ACC112 (cell line): ENCODE data around the gene ORAI1.
"Not testable (repeated sequence)": the region's sequence is repeated elsewhere in the genome, so short reads cannot be mapped to it uniquely, and the experiment has no call there.

Source experiments
- H2AFZ ChIP-seq: fragments of 200-600 bp; sonication (generic); one replicate; pipeline ENCODE4 v1.6.0; 2017; ENCODE audit warnings: antibody characterized with exemption, low read length; ENCODE audit not compliant: unreplicated experiment
- H3K27ac ChIP-seq: fragments of 200-600 bp; sonication (generic); 2 replicates; pipeline ENCODE4 v1.5.1; 2014; ENCODE audit warnings: low read depth, mild to moderate bottlenecking, antibody characterized with exemption, low read length, moderate library complexity
- H3K27me3 ChIP-seq: fragments of 200-600 bp; sonication (generic); 2 replicates; pipeline ENCODE4 v1.6.1; 2014; ENCODE audit warnings: mild to moderate bottlenecking, antibody characterized with exemption, low read length, moderate library complexity, mixed read lengths; ENCODE audit not compliant: insufficient read depth
- H3K36me3 ChIP-seq: fragments of 200-600 bp; sonication (generic); 2 replicates; pipeline ENCODE4 v1.6.1; 2016; ENCODE audit warnings: mild to moderate bottlenecking, antibody characterized with exemption, low read length, moderate library complexity, mixed read lengths; ENCODE audit not compliant: insufficient read depth
- H3K4me1 ChIP-seq: fragments of 200-600 bp; sonication (generic); one replicate; pipeline ENCODE4 v1.6.1; 2016; ENCODE audit warnings: low read length, mixed read lengths; ENCODE audit not compliant: insufficient read depth, unreplicated experiment, control insufficient read depth
- H3K4me3 ChIP-seq: fragments of 200-600 bp; sonication (generic); 2 replicates; pipeline ENCODE4 v1.5.1; 2014; ENCODE audit warnings: mild to moderate bottlenecking, low read depth, low read length
- H3K79me2 ChIP-seq: fragments of 200-600 bp; sonication (generic); one replicate; pipeline ENCODE4 v1.6.0; 2016; ENCODE audit warnings: low read length; ENCODE audit not compliant: control insufficient read depth, unreplicated experiment, insufficient read depth

The ORAI1 gene

DNA sequence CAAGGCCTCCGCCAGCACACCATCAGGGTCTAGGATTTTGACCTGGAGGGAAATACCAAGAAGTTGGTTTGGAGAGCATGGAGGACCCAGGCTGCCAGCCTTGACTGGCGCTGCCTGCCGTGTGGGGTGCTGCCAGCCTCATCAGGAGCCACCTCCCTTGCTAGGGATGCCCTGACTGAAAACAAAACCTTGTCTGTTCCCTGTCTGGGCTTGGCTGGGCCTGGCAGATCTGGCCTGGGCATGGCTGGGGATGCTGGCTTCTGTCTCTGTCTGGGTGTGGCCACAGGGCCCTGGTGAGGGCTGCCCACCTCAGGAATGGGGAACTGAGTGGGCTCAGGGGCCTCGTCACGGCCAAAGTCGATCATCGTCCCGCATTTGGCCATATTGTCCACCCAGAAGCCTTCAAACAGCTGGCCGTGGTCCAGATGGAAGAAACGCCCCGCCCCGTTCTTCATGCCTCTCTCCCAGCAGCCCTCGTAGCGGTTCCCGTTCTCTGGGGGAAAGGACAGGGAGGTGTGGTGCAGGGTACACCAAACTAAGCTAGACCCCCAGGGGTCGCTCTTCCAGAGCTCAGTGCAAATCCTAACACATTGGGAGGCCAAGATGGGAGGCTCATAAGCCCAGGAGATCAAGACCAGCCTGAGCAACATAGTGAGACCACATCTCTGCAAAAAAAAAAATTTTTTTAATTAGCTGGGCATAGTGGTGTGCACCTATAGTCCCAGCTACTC lies 26.6 kb downstream of the ORAI1 start:
- H3K27me3 ChIP-seq = no peaks in the 10 kb centered on the region
- no peak overlapping the region for H3K27ac ChIP-seq
- no peak overlapping the region for H2AFZ ChIP-seq
- no peaks in the 10 kb centered on the region for H3K79me2 ChIP-seq
- H3K4me3 ChIP-seq = no peak overlapping the region
- H3K36me3 ChIP-seq = no peaks in the 10 kb centered on the region
- H3K4me1 ChIP-seq = no peaks in the 10 kb centered on the region

DNA sequence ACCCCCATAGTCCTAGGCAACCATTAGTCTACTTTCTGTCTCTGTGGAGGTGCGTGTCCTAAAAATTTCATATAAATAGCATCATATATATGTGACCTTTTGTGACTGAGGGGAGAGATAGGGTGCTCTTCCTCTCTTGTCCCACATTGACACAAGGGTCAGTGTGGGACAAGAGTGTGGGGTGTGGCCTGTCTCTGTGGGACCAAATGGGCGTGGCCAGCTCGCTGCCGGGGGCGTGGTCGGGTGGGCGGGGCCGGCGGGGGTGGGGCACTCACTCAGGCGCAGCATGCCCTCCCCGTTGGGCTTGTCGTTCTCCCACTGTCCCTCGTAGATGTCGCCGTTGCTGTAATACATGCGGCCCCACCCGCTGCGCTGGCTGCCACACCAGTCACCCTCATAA lies 27.7 kb downstream of the ORAI1 start:
- no peaks in the 10 kb centered on the region for H3K27me3 ChIP-seq
- no peak overlapping the region for H3K27ac ChIP-seq

DNA sequence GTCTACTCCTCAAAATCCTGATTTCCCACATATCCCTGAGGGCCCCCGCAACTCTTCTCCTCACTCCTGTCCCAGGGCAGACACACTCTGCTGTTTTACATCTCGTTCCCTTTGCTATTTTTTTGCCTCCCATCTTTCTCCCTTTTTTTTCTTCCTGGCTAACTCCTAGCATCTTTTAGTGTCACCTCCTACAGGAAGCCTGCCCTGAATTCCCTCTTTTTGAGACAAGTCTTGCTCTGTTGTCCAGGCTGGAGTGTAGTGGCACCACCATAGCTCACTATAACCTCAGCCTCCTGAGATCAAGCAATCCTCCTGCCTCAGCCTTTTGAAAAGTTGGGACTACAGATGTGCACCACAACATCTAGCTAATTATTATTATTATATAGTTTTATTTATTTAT lies 29.8 kb downstream of the ORAI1 start:
- H3K27ac ChIP-seq = no peak overlapping the region
- H3K4me1 ChIP-seq = no peaks in the 10 kb centered on the region

More for the DNA sequence above, 27.7 kb downstream of the ORAI1 start:
- Histone ChIP-seq H3K4me1 (no peaks in the 10 kb centered on the region), H3K4me3 (no peak overlapping the region), H3K79me2 (no peaks in the 10 kb centered on the region), H2AFZ (no peak overlapping the region), H3K36me3 (no peaks in the 10 kb centered on the region)

DNA sequence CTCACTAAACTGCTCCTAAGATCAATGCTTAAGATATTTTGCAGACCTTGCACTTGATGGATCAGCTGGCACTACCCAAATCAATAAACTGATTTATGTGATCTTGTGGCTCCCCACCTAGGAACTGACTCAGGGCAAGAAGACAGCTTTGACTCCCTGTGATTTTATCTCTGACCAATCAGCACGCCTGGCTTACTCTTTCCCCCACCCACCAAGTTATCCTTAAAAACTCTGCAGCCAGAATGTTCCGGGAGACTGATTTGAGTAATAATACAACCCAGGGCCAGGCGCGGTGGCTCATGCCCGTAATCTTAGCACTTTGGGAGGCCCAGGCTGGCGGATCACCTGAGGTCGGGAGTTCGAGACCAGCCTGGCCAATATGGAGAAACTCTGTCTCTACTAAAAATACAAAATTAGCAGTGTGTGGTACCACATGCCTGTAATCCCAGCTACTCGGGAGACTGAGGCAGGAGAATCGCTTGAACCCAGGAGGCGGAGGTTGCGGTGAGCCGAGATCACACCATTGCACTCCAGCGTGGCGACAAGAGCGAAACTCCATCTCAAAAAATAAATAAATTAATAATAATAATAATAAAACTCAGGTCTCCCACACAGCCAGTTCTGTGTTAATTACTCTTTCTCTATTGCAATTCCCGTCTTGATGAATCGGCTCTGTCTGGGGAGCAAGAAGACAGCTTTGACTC lies 31.1 kb downstream of the ORAI1 start:
- Histone ChIP-seq H3K36me3 (no peaks in the 10 kb centered on the region), H3K27ac (no peak overlapping the region), H3K4me1 (no peaks in the 10 kb centered on the region), H3K4me3 (no peak overlapping the region), H3K79me2 (no peaks in the 10 kb centered on the region), H2AFZ (no peak overlapping the region), H3K27me3 (no peaks in the 10 kb centered on the region)

More for the DNA sequence above, 29.8 kb downstream of the ORAI1 start:
- Histone ChIP-seq H3K27me3 (no peaks in the 10 kb centered on the region), H3K4me3 (no peak overlapping the region), H3K36me3 (no peaks in the 10 kb centered on the region), H3K79me2 (no peaks in the 10 kb centered on the region), H2AFZ (no peak overlapping the region)

DNA sequence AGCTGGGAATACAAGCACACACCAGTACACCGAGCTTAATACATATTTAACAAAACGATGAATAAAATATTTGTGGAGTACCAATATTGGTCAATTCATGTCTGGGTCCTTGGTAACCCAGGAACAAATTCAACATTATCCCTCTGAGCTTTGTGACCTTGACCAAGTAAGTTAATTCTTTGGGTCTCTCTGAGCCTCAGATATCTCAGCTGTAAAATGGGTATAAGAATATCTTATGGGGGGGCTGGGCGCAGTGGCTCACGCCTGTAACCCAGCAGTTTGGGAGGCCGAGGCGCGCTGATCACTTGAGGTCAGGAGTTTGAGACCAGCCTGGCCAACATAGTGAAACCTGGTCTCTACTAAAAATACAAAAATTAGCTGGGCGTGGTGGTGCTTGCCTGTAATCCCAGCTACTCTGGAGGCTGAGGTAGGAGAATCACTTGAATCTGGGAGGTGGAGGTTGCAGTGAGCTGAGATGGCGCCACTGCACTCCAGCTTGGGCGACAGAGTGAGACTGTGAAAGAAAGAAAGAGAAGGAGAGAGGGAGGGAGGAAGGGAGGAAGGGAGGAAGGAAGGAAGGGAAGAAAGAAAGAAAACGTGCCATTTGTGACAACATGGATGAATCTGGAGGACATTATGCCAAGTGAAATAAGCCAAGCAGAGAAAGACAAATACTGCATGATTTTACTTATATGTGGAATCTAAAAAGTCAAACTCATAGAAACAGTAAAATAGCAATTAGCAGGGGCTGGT lies 35.2 kb downstream of the ORAI1 start:
- H3K79me2 ChIP-seq, H3K27ac ChIP-seq, H3K36me3 ChIP-seq, H3K27me3 ChIP-seq, H2AFZ ChIP-seq, H3K4me3 ChIP-seq, H3K4me1 ChIP-seq: not testable (repeated sequence)

DNA sequence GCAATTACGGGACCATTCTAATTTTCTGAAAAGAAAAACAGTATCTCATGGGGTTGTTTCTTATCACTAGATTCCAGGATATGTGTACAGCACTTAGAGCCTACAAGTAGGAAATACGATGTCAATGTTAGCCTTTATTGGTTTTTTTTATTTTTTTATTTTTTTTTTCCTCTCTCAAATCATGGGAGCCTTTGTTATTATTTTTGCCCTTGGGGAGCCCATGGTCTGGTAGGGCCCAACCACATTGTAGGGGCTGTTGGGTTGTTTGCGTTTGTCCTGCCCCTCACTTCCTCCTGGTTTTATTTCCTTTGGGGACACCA lies 37.2 kb downstream of the ORAI1 start:
- Histone ChIP-seq H3K36me3 (no peaks in the 10 kb centered on the region), H2AFZ (no peak overlapping the region), H3K27me3 (no peaks in the 10 kb centered on the region), H3K27ac (no peak overlapping the region), H3K4me1 (no peaks in the 10 kb centered on the region), H3K79me2 (no peaks in the 10 kb centered on the region), H3K4me3 (no peak overlapping the region)

DNA sequence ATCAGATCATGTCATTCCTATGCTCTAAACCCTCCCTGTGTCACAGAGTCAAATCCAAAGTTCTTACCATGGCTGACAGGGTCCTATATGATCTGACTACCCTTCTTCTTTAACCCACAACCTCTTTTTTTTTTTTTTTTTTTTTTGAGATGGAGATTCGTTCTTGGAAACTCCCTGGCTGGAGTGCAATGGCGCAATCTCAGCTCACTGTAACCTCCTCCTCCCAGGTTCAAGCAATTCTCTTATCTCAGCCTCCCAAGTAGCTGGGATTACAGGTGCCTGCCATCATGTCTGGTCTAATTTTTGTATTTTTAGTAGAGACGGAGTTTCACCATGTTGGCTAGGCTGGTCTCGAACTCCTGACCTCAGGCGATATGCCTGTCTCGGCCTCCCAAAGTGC lies 40.5 kb downstream of the ORAI1 start:
- not testable (repeated sequence) for H2AFZ ChIP-seq, H3K27me3 ChIP-seq, H3K36me3 ChIP-seq, H3K4me1 ChIP-seq, H3K4me3 ChIP-seq, H3K27ac ChIP-seq, H3K79me2 ChIP-seq

DNA sequence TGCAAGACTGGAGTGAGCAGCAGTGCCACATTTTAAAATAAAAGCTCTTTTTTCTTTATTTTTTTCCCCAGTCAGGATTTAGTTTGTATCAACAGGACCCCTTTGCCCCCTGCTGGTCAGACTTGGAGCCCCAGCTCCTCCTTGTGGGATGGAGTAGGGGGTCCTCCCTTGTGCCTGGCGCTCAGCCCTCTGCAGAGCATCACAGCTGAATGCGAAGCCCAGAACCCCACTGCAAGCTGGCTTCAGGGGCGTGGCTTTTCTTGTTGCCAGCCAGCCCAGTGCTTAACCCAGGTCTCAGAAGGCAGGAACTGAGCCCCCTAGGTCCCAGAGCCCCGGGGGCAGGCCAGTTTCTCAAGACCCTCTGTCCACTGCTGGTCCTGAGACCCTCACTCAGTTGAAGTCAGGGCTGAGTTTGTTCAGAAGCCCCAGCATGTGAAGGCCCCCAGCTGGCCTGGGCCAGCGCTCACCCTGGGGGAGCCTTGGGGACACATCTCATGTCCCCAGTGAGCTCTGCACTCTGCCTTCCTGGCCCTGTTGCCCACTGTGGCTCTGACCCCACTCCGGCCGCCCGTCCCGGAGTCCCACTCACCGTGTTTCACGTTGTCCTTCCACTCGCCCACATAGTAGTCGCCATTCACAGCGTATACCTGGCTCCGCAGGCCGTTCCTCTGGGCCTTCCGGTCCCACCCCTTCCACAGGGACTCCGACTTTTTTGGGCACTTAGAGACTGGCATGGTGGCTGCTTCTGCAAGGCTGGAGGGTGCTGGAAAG lies 42.6 kb downstream of the ORAI1 start:
- Histone ChIP-seq H3K27ac (no peak overlapping the region), H3K27me3 (no peaks in the 10 kb centered on the region), H3K4me3 (no peak overlapping the region), H3K4me1 (no peaks in the 10 kb centered on the region), H2AFZ (no peak overlapping the region), H3K36me3 (no peaks in the 10 kb centered on the region), H3K79me2 (no peaks in the 10 kb centered on the region)

DNA sequence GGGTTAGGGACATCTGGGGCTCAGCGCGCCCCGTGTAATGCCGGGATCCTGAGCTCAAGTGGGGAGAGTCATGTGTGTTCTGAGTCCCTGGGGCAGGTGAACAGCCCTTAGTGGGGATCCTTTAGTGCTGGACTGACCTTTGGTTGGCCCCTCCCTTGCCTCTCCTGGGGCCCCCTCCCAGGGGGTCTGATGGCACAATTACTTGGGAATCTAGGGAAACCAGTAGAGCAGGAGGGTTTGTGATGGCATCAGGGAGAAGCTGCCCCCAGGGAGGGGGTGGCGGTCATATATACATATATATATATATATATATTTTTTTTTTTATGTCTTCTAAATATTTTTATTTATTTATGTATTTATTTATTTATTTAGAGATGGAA lies 43.2 kb downstream of the ORAI1 start, which contains the start of gene MORN3:
Gene MORN3 (minus strand): TSS at position 134 of the 380 bp plus-strand sequence. CDS start 171 bp downstream, outside the sequence.
- no peaks in the 10 kb centered on the region for H3K27me3 ChIP-seq
- H3K79me2 ChIP-seq = no peaks in the 10 kb centered on the region
- H3K4me1 ChIP-seq = no peaks in the 10 kb centered on the region
- no peak within 1 kb of the TSS for H2AFZ ChIP-seq
- no peak within 1 kb of the TSS for H3K27ac ChIP-seq
- no peak within 1 kb of the TSS for H3K4me3 ChIP-seq
- H3K36me3 ChIP-seq = no peaks in the 10 kb centered on the region

DNA sequence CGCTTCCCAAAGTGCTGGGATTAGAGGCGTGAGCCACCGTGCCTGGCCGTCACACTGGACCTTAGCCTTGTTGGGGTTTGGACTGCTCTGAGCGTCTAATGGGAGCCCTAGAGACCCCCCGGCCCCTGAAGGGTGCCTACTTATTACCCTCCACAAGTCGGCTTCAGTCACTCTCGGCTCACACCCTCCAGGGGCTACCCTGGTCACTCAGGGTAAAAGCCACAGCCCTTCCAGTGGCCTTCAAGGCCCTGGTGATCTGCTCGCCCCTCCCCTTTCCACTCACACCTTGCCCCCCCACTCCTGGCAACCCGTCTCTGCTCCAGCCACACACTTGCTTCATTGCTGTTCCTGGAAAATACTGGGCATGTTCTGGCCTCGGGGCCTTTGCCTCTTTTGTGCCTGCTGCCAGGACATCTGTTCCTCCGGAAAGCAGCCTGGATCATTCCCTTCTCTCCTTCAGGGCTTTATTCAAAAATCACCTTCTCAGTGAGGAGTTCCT lies 46.7 kb downstream of the ORAI1 start:
- H3K27ac ChIP-seq = no peak overlapping the region
- H3K4me3 ChIP-seq = peak overlapping the region; percentile 76
- H3K79me2 ChIP-seq = no peaks in the 10 kb centered on the region
- H3K4me1 ChIP-seq = no peaks in the 10 kb centered on the region
- H3K36me3 ChIP-seq = no peaks in the 10 kb centered on the region
- peak overlapping the region; percentile 87 for H2AFZ ChIP-seq
- no peaks in the 10 kb centered on the region for H3K27me3 ChIP-seq
